ENCODE data around the gene IQSEC1.

- TF ChIP-seq CTCF (conservative IDR thresholded peaks at IDR 0.05; ENCODE audit: low read depth, low read length) (no peak), EZH2 (IDR thresholded peaks at IDR 0.05; ENCODE audit: borderline replicate concordance, low read depth, low read length, poor library complexity, severe bottlenecking) (no peak)
Measured at GRCh38 chr3:12954180-12954579, 119.0 kb downstream of the IQSEC1 start.

All from A673 (cell line).